Measurements from ENCODE around the gene CCDC102A. TPM values are rescaled to one million over a fixed set of nuclear protein-coding genes. Genes with fewer than 3 reads are reported as not detected.

The CCDC102A gene
- total and polyA plus RNA-seq, 2 of the 13 experiments (the other 11 are each of a cell fraction or from before 2014, with no cell fraction given) = 2.1 to 2.8 TPM

- no peak for TF ChIP-seq GMEB2 (CRISPR knock-in tag; IDR thresholded peaks at IDR 0.05; ENCODE audit: low read depth)
- peak; percentile 97 for TF ChIP-seq HNF4A (CRISPR knock-in tag; IDR thresholded peaks at IDR 0.05)
- TF ChIP-seq SPEN (CRISPR knock-in tag; IDR thresholded peaks at IDR 0.05; ENCODE audit: low read depth) = peak; percentile 81
- peak; percentile 58; the same call in 1 of the 2 replicates for TF ChIP-seq AHR (CRISPR knock-in tag; IDR thresholded peaks at IDR 0.05)
- no peak for TF ChIP-seq KAT7 (CRISPR knock-in tag; IDR thresholded peaks at IDR 0.05; ENCODE audit: borderline replicate concordance)
- TF ChIP-seq FOXK1 (CRISPR knock-in tag; IDR thresholded peaks at IDR 0.05; ENCODE audit: borderline replicate concordance, low read depth) = peak; percentile 49; the same call in 1 of the 2 replicates
- no peak; the same call in 1 of the 2 replicates for TF ChIP-seq CBFB (CRISPR knock-in tag; IDR thresholded peaks at IDR 0.05)
- 0 out of 2 replicates have a peak, but pooled peaks have one; percentile 18 for TF ChIP-seq ZNF33B (CRISPR knock-in tag; IDR thresholded peaks at IDR 0.05)
- TF ChIP-seq ARID5B (CRISPR knock-in tag; IDR thresholded peaks at IDR 0.05) = peak; percentile 82
- TF ChIP-seq BCL6 (CRISPR knock-in tag; IDR thresholded peaks at IDR 0.05) = peak; percentile 48
- TF ChIP-seq CSRNP1 (CRISPR knock-in tag; IDR thresholded peaks at IDR 0.05) = peak; percentile 87
- peak; percentile 54; the same call in 1 of the 2 replicates for TF ChIP-seq POGZ (CRISPR knock-in tag; IDR thresholded peaks at IDR 0.05)
- TF ChIP-seq PRDM4 (CRISPR knock-in tag; IDR thresholded peaks at IDR 0.05; ENCODE audit: borderline replicate concordance) = no peak
- TF ChIP-seq HOXD1 (CRISPR knock-in tag; IDR thresholded peaks at IDR 0.05) = no peak; the same call in 1 of the 2 replicates
- TF ChIP-seq ZNF629 (CRISPR knock-in tag; conservative IDR thresholded peaks at IDR 0.05) = no peak
- TF ChIP-seq ZNF572 (CRISPR knock-in tag; IDR thresholded peaks at IDR 0.05) = no peak
- peak; percentile 63 for TF ChIP-seq TAF15 (IDR thresholded peaks at IDR 0.05; ENCODE audit: low read depth, low read length, poor library complexity, severe bottlenecking)
- TF ChIP-seq CCAR2 (optimal IDR thresholded peaks at IDR 0.05; ENCODE audit: low read depth, low read length) = no peak
- peak; percentile 82; the same call in 1 of the 2 replicates for TF ChIP-seq ZNF296 (CRISPR knock-in tag; conservative IDR thresholded peaks at IDR 0.05)
Measured at GRCh38 chr16:57479976-57480753, 56.2 kb downstream of the CCDC102A start (continued).

All from HepG2 (cell line).